Central memory CD8-positive, alpha-beta T cell (primary cell): ENCODE data around the gene COL1A1.

Experiments used
- ATAC-seq: fragments of 150-1000 bp; cut with Tn5 transposase; replicated peaks from 2 replicates; pipeline ENCODE4 v1.10.0; 2022; ENCODE audit warnings: mild to moderate bottlenecking, moderate FRiP score, moderate number of reproducible peaks; ENCODE audit not compliant: poor library complexity, severe bottlenecking; ENCODE audit errors: extremely low read depth
- DNase-seq, 2 donors: peaks; one replicate each; pipeline ENCODE4 v3.0.0; 2021; ENCODE audit warnings: low spot score in 2 of 2
- H3K27ac Mint-ChIP-seq: one replicate; pipeline ENCODE4 v1.8.0; 2022; ENCODE audit warnings: low read depth, mild to moderate bottlenecking, moderate library complexity, mixed read lengths
- H3K27me3 Mint-ChIP-seq: one replicate; pipeline ENCODE4 v1.8.0; 2022; ENCODE audit warnings: mixed read lengths
- H3K36me3 Mint-ChIP-seq: one replicate; pipeline ENCODE4 v1.8.0; 2022; ENCODE audit warnings: mild to moderate bottlenecking, moderate library complexity, mixed read lengths; ENCODE audit not compliant: insufficient read depth
- H3K4me1 Mint-ChIP-seq: one replicate; pipeline ENCODE4 v1.8.0; 2022; ENCODE audit warnings: mixed read lengths
- H3K4me3 Mint-ChIP-seq: one replicate; pipeline ENCODE4 v1.8.0; 2022; ENCODE audit warnings: mild to moderate bottlenecking, moderate library complexity, mixed read lengths
- H3K9me3 Mint-ChIP-seq: one replicate; pipeline ENCODE4 v1.8.0; 2022; ENCODE audit warnings: mixed read lengths

Gene COL1A1

GRCh38 chr17:50137042-50137441 lies 64.4 kb downstream of the COL1A1 start:
- DNase-seq (no peak), ATAC-seq (no peak)
- peaks cover 50% of the 10 kb centered on the region for H3K4me1 Mint-ChIP-seq
- peaks cover 44% of the 10 kb centered on the region for H3K36me3 Mint-ChIP-seq
- peak overlapping the region; percentile 42 for H3K27ac Mint-ChIP-seq
- no peak overlapping the region for H3K4me3 Mint-ChIP-seq
- H3K27me3 Mint-ChIP-seq: no peaks in the 10 kb centered on the region
- no peaks in the 10 kb centered on the region for H3K9me3 Mint-ChIP-seq

- no peaks in the 10 kb centered on the region for H3K9me3 Mint-ChIP-seq
- peaks cover 49% of the 10 kb centered on the region for H3K4me1 Mint-ChIP-seq
- DNase-seq: no peak
- peaks cover 39% of the 10 kb centered on the region for H3K36me3 Mint-ChIP-seq
- H3K27ac Mint-ChIP-seq: no peak overlapping the region
- ATAC-seq: no peak
- H3K4me3 Mint-ChIP-seq: no peak overlapping the region
- no peaks in the 10 kb centered on the region for H3K27me3 Mint-ChIP-seq
Observed at GRCh38 chr17:50136096-50136687, 65.2 kb downstream of the COL1A1 start.

GRCh38 chr17:50135316-50136095 lies 65.9 kb downstream of the COL1A1 start:
- Mint-ChIP-seq H3K27ac (no peak overlapping the region), H3K4me1 (peaks cover 49% of the 10 kb centered on the region), H3K4me3 (no peak overlapping the region), H3K36me3 (peaks cover 44% of the 10 kb centered on the region), H3K9me3 (no peaks in the 10 kb centered on the region), H3K27me3 (no peaks in the 10 kb centered on the region)
- no peak for ATAC-seq
- no peak for DNase-seq

- H3K27me3 Mint-ChIP-seq: no peaks in the 10 kb centered on the region
- H3K4me1 Mint-ChIP-seq: peaks cover 44% of the 10 kb centered on the region
- ATAC-seq (no peak), DNase-seq (no peak)
- peaks cover 40% of the 10 kb centered on the region for H3K36me3 Mint-ChIP-seq
- no peak overlapping the region for H3K4me3 Mint-ChIP-seq
- H3K27ac Mint-ChIP-seq: no peak overlapping the region
- H3K9me3 Mint-ChIP-seq: no peaks in the 10 kb centered on the region
Observed at GRCh38 chr17:50134206-50135110, 67.0 kb downstream of the COL1A1 start.

GRCh38 chr17:50133769-50134099 lies 67.7 kb downstream of the COL1A1 start:
- Mint-ChIP-seq H3K36me3 (peaks cover 42% of the 10 kb centered on the region), H3K27ac (no peak overlapping the region), H3K27me3 (peaks cover 6% of the 10 kb centered on the region), H3K9me3 (no peaks in the 10 kb centered on the region), H3K4me3 (no peak overlapping the region), H3K4me1 (peaks cover 48% of the 10 kb centered on the region)
- DNase-seq: no peak
- no peak for ATAC-seq
